GM18873 (cell line): Measurements from ENCODE around the gene MAP3K7CL.
"Not testable (repeated sequence)": the region's sequence is repeated elsewhere in the genome, so short reads cannot be mapped to it uniquely, and the experiment has no call there.

Experiments used
- ATAC-seq: cut with Tn5 transposase; IDR thresholded peaks from one replicate; pipeline ENCODE4 v1.9.1; 2021; ENCODE audit warnings: mild to moderate bottlenecking, moderate library complexity, moderate number of reproducible peaks; ENCODE audit not compliant: unreplicated experiment, low FRiP score

MAP3K7CL gene

GRCh38 chr21:29164323-29164942 lies 34.0 kb downstream of the MAP3K7CL start:
- no peak for ATAC-seq

GRCh38 chr21:29166323-29166722 lies 35.9 kb downstream of the MAP3K7CL start:
- no peak for ATAC-seq

GRCh38 chr21:29166853-29167252 lies 36.4 kb downstream of the MAP3K7CL start:
- no peak for ATAC-seq

- not testable (repeated sequence) for ATAC-seq
Observed at GRCh38 chr21:29167481-29167880, 37.0 kb downstream of the MAP3K7CL start.

- no peak for ATAC-seq
Observed at GRCh38 chr21:29168891-29169315, 38.5 kb downstream of the MAP3K7CL start.

GRCh38 chr21:29170944-29171343 lies 40.5 kb downstream of the MAP3K7CL start:
- no peak for ATAC-seq

- ATAC-seq = no peak
Observed at GRCh38 chr21:29172282-29172681, 41.8 kb downstream of the MAP3K7CL start.

- ATAC-seq = no peak
Observed at GRCh38 chr21:29174607-29175013, 44.2 kb downstream of the MAP3K7CL start.

- ATAC-seq = no peak
Observed at GRCh38 chr21:29175408-29176134, 45.1 kb downstream of the MAP3K7CL start.

GRCh38 chr21:29176471-29177120 lies 46.2 kb downstream of the MAP3K7CL start:
- no peak for ATAC-seq

GRCh38 chr21:29177800-29178199 lies 47.4 kb downstream of the MAP3K7CL start:
- no peak for ATAC-seq

- ATAC-seq = no peak
Observed at GRCh38 chr21:29178926-29179325, 48.5 kb downstream of the MAP3K7CL start.

- ATAC-seq = no peak
Observed at GRCh38 chr21:29179503-29179902, 49.1 kb downstream of the MAP3K7CL start.

- no peak for ATAC-seq
Observed at GRCh38 chr21:29181799-29182470, 51.5 kb downstream of the MAP3K7CL start.

- ATAC-seq = no peak
Observed at GRCh38 chr21:29182691-29183092, 52.2 kb downstream of the MAP3K7CL start.

GRCh38 chr21:29184037-29184436 lies 53.6 kb downstream of the MAP3K7CL start:
- ATAC-seq = no peak

- no peak for ATAC-seq
Observed at GRCh38 chr21:29185172-29185571, 54.7 kb downstream of the MAP3K7CL start.

GRCh38 chr21:29185633-29186032 lies 55.2 kb downstream of the MAP3K7CL start:
- no peak for ATAC-seq

- ATAC-seq = no peak
Observed at GRCh38 chr21:29186246-29186645, 55.8 kb downstream of the MAP3K7CL start.

GRCh38 chr21:29187944-29188343 lies 57.5 kb downstream of the MAP3K7CL start:
- ATAC-seq = no peak

GRCh38 chr21:29189353-29189752 lies 58.9 kb downstream of the MAP3K7CL start:
- no peak for ATAC-seq
